ENCODE data around the gene CAMK2G.

CAMK2G gene

DNA sequence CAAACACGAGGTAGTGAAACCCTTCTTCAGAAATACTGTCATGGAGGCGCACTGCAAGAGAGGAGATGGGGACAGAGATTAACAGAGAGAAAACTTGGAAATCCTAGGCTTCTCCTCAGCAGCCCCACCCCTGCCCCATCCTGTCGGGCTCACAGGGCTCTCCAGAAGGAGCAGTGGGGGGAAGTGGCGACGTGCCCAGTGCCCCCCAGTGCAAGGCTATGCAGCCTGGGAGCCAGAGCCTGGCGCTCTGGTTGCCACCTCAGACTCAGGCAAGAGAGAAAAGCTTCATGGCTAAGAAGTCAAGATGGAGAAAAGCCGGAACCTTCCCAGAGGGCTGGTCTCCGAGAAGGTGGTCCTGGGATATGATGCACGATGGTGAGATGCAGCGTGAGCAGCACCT lies 21.2 kb downstream of the CAMK2G start:
- TF ChIP-seq TOX (CRISPR knock-in tag; IDR thresholded peaks at IDR 0.05; ENCODE audit: borderline replicate concordance), result no peak
- TF ChIP-seq, protein P1, sequence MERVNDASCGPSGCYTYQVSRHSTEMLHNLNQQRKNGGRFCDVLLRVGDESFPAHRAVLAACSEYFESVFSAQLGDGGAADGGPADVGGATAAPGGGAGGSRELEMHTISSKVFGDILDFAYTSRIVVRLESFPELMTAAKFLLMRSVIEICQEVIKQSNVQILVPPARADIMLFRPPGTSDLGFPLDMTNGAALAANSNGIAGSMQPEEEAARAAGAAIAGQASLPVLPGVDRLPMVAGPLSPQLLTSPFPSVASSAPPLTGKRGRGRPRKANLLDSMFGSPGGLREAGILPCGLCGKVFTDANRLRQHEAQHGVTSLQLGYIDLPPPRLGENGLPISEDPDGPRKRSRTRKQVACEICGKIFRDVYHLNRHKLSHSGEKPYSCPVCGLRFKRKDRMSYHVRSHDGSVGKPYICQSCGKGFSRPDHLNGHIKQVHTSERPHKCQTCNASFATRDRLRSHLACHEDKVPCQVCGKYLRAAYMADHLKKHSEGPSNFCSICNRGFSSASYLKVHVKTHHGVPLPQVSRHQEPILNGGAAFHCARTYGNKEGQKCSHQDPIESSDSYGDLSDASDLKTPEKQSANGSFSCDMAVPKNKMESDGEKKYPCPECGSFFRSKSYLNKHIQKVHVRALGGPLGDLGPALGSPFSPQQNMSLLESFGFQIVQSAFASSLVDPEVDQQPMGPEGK (CRISPR knock-in tag; IDR thresholded peaks at IDR 0.05; ENCODE audit: borderline replicate concordance), result no peak
- TF ChIP-seq ZNF70 (CRISPR knock-in tag; IDR thresholded peaks at IDR 0.05), result no peak
- TF ChIP-seq ZFP3 (CRISPR knock-in tag; IDR thresholded peaks at IDR 0.05), result no peak
- TF ChIP-seq TCF4 (CRISPR knock-in tag; IDR thresholded peaks at IDR 0.05; ENCODE audit: borderline replicate concordance), result no peak
- no peak for TF ChIP-seq CSDC2 (CRISPR knock-in tag; IDR thresholded peaks at IDR 0.05)
- no peak for TF ChIP-seq ZFP30 (CRISPR knock-in tag; IDR thresholded peaks at IDR 0.05)
- TF ChIP-seq, protein P2, sequence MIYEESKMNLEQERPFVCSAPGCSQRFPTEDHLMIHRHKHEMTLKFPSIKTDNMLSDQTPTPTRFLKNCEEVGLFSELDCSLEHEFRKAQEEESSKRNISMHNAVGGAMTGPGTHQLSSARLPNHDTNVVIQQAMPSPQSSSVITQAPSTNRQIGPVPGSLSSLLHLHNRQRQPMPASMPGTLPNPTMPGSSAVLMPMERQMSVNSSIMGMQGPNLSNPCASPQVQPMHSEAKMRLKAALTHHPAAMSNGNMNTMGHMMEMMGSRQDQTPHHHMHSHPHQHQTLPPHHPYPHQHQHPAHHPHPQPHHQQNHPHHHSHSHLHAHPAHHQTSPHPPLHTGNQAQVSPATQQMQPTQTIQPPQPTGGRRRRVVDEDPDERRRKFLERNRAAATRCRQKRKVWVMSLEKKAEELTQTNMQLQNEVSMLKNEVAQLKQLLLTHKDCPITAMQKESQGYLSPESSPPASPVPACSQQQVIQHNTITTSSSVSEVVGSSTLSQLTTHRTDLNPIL (CRISPR knock-in tag; IDR thresholded peaks at IDR 0.05; ENCODE audit: low read depth), result no peak
- TF ChIP-seq PPARA (CRISPR knock-in tag; IDR thresholded peaks at IDR 0.05; ENCODE audit: borderline replicate concordance), result no peak
- no peak for ATAC-seq

DNA sequence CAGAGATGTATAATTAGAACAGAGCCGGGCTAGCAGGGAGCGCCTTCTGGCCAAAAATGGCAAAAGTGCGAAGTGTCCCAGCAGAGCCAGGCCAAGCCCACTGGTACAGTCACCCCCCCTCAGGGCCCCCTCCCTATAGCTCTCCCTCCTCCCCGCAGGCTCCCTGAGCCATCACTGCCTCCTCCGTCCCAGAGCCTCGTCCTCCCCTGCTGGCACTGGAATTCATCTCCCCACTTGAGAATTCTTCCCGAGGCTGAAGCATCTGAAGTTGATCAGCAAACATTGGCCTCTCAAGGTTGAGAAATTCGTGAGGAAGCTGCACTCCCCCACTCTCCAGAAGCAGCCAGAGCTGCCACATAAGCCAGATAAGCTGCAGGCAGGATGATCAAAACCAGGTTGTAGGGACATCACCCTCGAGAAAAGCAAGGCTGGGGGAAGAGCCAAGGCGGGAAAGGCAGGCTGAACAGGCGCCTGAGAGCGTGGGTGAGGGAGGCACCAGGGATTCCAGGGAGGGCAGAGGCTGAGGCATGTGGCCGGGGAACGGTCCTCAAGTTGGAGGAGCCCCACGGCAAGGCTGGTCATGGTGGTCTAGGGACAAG lies 23.4 kb downstream of the CAMK2G start:
- ATAC-seq, result peak; percentile 85
- TF ChIP-seq TCF4 (CRISPR knock-in tag; IDR thresholded peaks at IDR 0.05; ENCODE audit: borderline replicate concordance), result 0 out of 2 replicates have a peak, but pooled peaks have one; percentile 12
- no peak for TF ChIP-seq ZNF565 (CRISPR knock-in tag; conservative IDR thresholded peaks at IDR 0.05; ENCODE audit: low read depth)

DNA sequence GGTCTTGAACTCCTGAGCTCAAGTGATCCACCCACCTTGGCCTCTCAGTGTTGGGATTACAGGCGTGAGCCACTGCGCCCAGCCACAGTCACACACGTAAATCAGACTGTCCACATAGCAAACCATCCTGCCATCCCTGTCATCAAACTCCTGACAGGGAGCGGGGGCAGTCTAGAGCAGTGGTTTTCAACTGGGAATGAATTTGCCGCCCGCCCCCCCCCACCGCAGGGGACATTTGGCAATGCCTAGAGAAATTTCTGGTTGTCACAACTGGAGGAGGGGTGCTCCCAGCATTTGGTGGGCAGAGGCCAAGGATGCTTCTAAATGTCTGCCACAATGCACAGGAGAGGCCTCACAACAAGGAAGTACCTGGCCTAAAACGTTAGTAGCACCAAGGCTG lies 24.1 kb downstream of the CAMK2G start:
- no peak for ATAC-seq
- TF ChIP-seq TCF4 (CRISPR knock-in tag; IDR thresholded peaks at IDR 0.05; ENCODE audit: borderline replicate concordance) (no peak), RARB (CRISPR knock-in tag; IDR thresholded peaks at IDR 0.05) (no peak), GLIS3 (CRISPR knock-in tag; IDR thresholded peaks at IDR 0.05) (no peak), SNAI2 (CRISPR knock-in tag; IDR thresholded peaks at IDR 0.05) (no peak), ARNTL (CRISPR knock-in tag; IDR thresholded peaks at IDR 0.05; ENCODE audit: borderline replicate concordance, low read depth) (no peak), ESRRG (CRISPR knock-in tag; IDR thresholded peaks at IDR 0.05) (no peak), ISL1 (CRISPR knock-in tag; IDR thresholded peaks at IDR 0.05) (no peak), ZFP30 (CRISPR knock-in tag; IDR thresholded peaks at IDR 0.05) (no peak), TOX (CRISPR knock-in tag; IDR thresholded peaks at IDR 0.05; ENCODE audit: borderline replicate concordance) (no peak), ZC3H10 (CRISPR knock-in tag; IDR thresholded peaks at IDR 0.05) (no peak)
- TF ChIP-seq, protein P2 (CRISPR knock-in tag; IDR thresholded peaks at IDR 0.05; ENCODE audit: low read depth), result no peak
- TF ChIP-seq, protein P3, sequence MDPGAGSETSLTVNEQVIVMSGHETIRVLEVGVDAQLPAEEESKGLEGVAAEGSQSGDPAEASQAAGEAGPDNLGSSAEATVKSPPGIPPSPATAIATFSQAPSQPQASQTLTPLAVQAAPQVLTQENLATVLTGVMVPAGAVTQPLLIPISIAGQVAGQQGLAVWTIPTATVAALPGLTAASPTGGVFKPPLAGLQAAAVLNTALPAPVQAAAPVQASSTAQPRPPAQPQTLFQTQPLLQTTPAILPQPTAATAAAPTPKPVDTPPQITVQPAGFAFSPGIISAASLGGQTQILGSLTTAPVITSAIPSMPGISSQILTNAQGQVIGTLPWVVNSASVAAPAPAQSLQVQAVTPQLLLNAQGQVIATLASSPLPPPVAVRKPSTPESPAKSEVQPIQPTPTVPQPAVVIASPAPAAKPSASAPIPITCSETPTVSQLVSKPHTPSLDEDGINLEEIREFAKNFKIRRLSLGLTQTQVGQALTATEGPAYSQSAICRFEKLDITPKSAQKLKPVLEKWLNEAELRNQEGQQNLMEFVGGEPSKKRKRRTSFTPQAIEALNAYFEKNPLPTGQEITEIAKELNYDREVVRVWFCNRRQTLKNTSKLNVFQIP (CRISPR knock-in tag; IDR thresholded peaks at IDR 0.05; ENCODE audit: borderline replicate concordance, low read depth), result no peak

DNA sequence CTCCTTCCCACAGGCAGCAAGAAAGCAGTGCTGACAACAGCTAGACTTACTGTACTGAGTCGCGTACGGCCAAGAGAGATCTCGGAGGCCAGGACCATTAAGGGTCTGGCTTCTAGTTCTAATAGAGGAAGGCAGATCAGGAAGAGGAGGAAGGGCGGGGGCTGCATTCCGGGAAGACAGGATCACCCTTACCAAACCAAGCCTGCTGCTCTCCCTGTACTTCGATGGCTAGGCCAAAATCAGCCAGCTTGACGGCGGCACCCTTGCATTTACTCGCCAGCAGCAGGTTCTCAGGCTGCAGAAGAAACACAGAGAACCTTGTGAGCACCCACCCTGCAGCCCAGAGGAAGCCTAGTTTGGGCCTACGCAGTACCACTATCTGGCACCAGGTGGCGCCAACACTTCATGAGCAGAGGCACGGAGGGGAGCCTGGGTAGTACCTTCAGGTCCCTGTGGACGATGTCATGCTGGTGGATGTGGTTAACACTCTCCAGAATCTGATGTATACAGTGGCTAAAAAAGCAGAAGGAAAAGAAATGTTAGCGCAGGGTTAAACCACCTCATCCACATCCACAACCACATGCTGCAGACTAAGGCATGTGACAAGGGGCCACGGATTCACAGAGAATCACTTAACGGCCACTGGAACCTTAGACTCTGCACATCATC lies 25.4 kb downstream of the CAMK2G start:
- peak; percentile 86 for ATAC-seq
- TF ChIP-seq, protein P4, sequence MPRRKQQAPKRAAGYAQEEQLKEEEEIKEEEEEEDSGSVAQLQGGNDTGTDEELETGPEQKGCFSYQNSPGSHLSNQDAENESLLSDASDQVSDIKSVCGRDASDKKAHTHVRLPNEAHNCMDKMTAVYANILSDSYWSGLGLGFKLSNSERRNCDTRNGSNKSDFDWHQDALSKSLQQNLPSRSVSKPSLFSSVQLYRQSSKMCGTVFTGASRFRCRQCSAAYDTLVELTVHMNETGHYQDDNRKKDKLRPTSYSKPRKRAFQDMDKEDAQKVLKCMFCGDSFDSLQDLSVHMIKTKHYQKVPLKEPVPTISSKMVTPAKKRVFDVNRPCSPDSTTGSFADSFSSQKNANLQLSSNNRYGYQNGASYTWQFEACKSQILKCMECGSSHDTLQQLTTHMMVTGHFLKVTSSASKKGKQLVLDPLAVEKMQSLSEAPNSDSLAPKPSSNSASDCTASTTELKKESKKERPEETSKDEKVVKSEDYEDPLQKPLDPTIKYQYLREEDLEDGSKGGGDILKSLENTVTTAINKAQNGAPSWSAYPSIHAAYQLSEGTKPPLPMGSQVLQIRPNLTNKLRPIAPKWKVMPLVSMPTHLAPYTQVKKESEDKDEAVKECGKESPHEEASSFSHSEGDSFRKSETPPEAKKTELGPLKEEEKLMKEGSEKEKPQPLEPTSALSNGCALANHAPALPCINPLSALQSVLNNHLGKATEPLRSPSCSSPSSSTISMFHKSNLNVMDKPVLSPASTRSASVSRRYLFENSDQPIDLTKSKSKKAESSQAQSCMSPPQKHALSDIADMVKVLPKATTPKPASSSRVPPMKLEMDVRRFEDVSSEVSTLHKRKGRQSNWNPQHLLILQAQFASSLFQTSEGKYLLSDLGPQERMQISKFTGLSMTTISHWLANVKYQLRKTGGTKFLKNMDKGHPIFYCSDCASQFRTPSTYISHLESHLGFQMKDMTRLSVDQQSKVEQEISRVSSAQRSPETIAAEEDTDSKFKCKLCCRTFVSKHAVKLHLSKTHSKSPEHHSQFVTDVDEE (CRISPR knock-in tag; IDR thresholded peaks at IDR 0.05), result no peak
- no peak for TF ChIP-seq SNAI2 (CRISPR knock-in tag; IDR thresholded peaks at IDR 0.05)
- TF ChIP-seq ZNF565 (CRISPR knock-in tag; conservative IDR thresholded peaks at IDR 0.05; ENCODE audit: low read depth), result no peak
- TF ChIP-seq, protein P2 (CRISPR knock-in tag; IDR thresholded peaks at IDR 0.05; ENCODE audit: low read depth), result no peak
- TF ChIP-seq RARB (CRISPR knock-in tag; IDR thresholded peaks at IDR 0.05), result no peak
- TF ChIP-seq, protein P1 (CRISPR knock-in tag; IDR thresholded peaks at IDR 0.05; ENCODE audit: borderline replicate concordance), result no peak
- TF ChIP-seq CSDC2 (CRISPR knock-in tag; IDR thresholded peaks at IDR 0.05), result no peak
- TF ChIP-seq ESRRG (CRISPR knock-in tag; IDR thresholded peaks at IDR 0.05), result no peak
- no peak for TF ChIP-seq ZC3H10 (CRISPR knock-in tag; IDR thresholded peaks at IDR 0.05)
- no peak for TF ChIP-seq OSR1 (CRISPR knock-in tag; IDR thresholded peaks at IDR 0.05)
- TF ChIP-seq TCF4 (CRISPR knock-in tag; IDR thresholded peaks at IDR 0.05; ENCODE audit: borderline replicate concordance), result no peak
- no peak for TF ChIP-seq TOX (CRISPR knock-in tag; IDR thresholded peaks at IDR 0.05; ENCODE audit: borderline replicate concordance)
- TF ChIP-seq ARNTL (CRISPR knock-in tag; IDR thresholded peaks at IDR 0.05; ENCODE audit: borderline replicate concordance, low read depth), result no peak
- no peak for TF ChIP-seq ZNF8 (CRISPR knock-in tag; IDR thresholded peaks at IDR 0.05)
